ENCODE data around the gene TMEM132D. TPM values are rescaled to one million over a fixed set of nuclear protein-coding genes. Genes with fewer than 3 reads are reported as not detected.

The TMEM132D gene
- total and polyA plus RNA-seq, 2 of the 8 experiments (the other 6 are each of a cell fraction or from before 2014, with no cell fraction given): 3.5 to 10.1 TPM

DNA sequence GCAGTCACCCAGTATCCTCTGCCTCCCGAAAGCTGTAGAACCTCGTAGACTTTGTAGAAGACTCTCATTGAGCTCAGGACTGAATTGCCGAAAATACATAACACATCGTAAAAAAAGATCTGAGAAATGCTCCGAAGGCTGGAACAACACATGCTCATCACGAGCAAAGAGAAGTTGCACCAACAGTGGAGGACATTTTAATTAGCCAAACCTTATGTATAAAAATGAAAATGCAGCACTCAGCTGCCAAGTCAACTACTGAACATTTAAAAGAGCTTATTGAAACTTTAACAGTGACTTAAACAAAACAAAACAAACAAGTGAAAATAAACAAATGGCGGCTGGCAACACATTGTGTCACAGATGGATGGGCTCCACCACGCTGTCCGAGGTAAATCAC, 519.9 kb downstream of the TMEM132D start:
- H3K56ac ChIP-seq (replicated peaks; ENCODE audit: insufficient read length, low read depth, low read length): no peak overlapping the region
- DNase-seq (ENCODE audit: low read depth in 1 of 2, low spot score in 2 of 2): no peak
- no peaks in the 10 kb centered on the region for H3K79me1 ChIP-seq (ENCODE audit: low read depth, low read length)
- no peak overlapping the region for H3K23ac ChIP-seq (ENCODE audit: insufficient read length)
- H3K36me3 ChIP-seq (ENCODE audit: control insufficient read depth in 2 of 4, insufficient read depth in 4 of 4, low read length in 3 of 4): no peaks in the 10 kb centered on the region
- H2BK15ac ChIP-seq (ENCODE audit: low read length): no peak overlapping the region
- no peak overlapping the region for H2AK5ac ChIP-seq (ENCODE audit: low read depth, low read length)
- no peak overlapping the region for H3K4me2 ChIP-seq (ENCODE audit: insufficient read depth in 1 of 2, low read depth in 2 of 2, low read length in 2 of 2)
- H4K5ac ChIP-seq (ENCODE audit: insufficient read length, low read depth, low read length): no peak overlapping the region
- no peak overlapping the region for H2BK12ac ChIP-seq (ENCODE audit: low read depth, low read length)
- H4K91ac ChIP-seq (replicated peaks; ENCODE audit: insufficient read length, low read length): no peak overlapping the region
- H3K23me2 ChIP-seq (ENCODE audit: low read depth, low read length): peaks cover 8% of the 10 kb centered on the region; the same call in 1 of the 2 replicates
- no peaks in the 10 kb centered on the region for H3K27me3 ChIP-seq (replicated peaks in 1 of 4; ENCODE audit: control insufficient read depth in 3 of 4, extremely low read depth in 1 of 4, insufficient read depth in 3 of 4, low read length in 3 of 4)
- no peak overlapping the region for H2AFZ ChIP-seq (ENCODE audit: low read length)
- no peak overlapping the region for H3K4me3 ChIP-seq (ENCODE audit: extremely low read depth in 1 of 4, insufficient read depth in 2 of 4, low read depth in 3 of 4, low read length in 4 of 4)
- no peak overlapping the region for H3K27ac ChIP-seq (ENCODE audit: low read depth, low read length)
- H4K8ac ChIP-seq (ENCODE audit: extremely low read depth, insufficient read depth, low read length): no peak overlapping the region
- H2BK20ac ChIP-seq (ENCODE audit: low read length): no peak overlapping the region
- POLR2A ChIA-PET (ENCODE audit: partially characterized antibody): interaction anchor here (0.6 kb wide), 1 partner anchor 24 kb away, joined by 3 read pairs; no protein-coding TSS in a partner anchor
- no peak overlapping the region for H3K9ac ChIP-seq (replicated peaks in 1 of 4; ENCODE audit: extremely low read depth in 1 of 4, low read depth in 3 of 4, low read length in 3 of 4)
- no peaks in the 10 kb centered on the region for H4K20me1 ChIP-seq (replicated peaks in 1 of 2; ENCODE audit: control insufficient read depth in 1 of 2, insufficient read depth in 2 of 2, low read length in 2 of 2)
- H2BK5ac ChIP-seq (ENCODE audit: low read depth, low read length): no peak overlapping the region
- H3K14ac ChIP-seq (ENCODE audit: insufficient read length): no peak overlapping the region
- no peaks in the 10 kb centered on the region for H3K79me2 ChIP-seq (ENCODE audit: control insufficient read depth in 1 of 2, insufficient read depth in 2 of 2, low read length in 2 of 2)
- WGBS, 2 experiments (ENCODE audit: extremely low coverage in 1 of 2, insufficient coverage in 1 of 2, insufficient read length in 1 of 2, insufficient replicate concordance in 2 of 2, low coverage in 1 of 2, low lambda C conversion rate in 2 of 2, missing lambda C conversion rate in 1 of 2): 93% methylated on average over 9 of the region's 9 CpGs; no CpG with 5 or more reads in 1 of the 2 experiments
- no peak overlapping the region for H3K4ac ChIP-seq (replicated peaks; ENCODE audit: insufficient read length, low read depth, low read length)
- no peaks in the 10 kb centered on the region; a peak in 1 of 4 replicates for H3K9me3 ChIP-seq (ENCODE audit: insufficient read depth in 2 of 2, low read depth in 1 of 2, low read length in 1 of 2)
- H3K4me1 ChIP-seq (replicated peaks in 1 of 4; ENCODE audit: control insufficient read depth in 3 of 4, insufficient read depth in 4 of 4, low read length in 3 of 4): peaks cover 0 to 4% (median 1%) of the 10 kb centered on the region in 4 experiments; a peak in 3 of 7 replicates
- CTCF ChIA-PET (ENCODE audit: partially characterized antibody): interaction anchor here (0.6 to 0.9 kb wide), 2 partner anchors 79 to 852 kb away, joined by 3 to 4 read pairs; no protein-coding TSS in a partner anchor
- H2BK120ac ChIP-seq (replicated peaks; ENCODE audit: low read depth, low read length): no peak overlapping the region
- H3K18ac ChIP-seq (ENCODE audit: extremely low read depth, low read length): no peak overlapping the region
- FAIRE-seq: no peak
- no peak for TF ChIP-seq TEAD4 (IDR thresholded peaks at IDR 0.05; ENCODE audit: low read depth, low read length)
- TF ChIP-seq RBBP5 (IDR thresholded peaks at IDR 0.05; ENCODE audit: borderline replicate concordance, low read depth, low read length): no peak
- TF ChIP-seq, protein P1, sequence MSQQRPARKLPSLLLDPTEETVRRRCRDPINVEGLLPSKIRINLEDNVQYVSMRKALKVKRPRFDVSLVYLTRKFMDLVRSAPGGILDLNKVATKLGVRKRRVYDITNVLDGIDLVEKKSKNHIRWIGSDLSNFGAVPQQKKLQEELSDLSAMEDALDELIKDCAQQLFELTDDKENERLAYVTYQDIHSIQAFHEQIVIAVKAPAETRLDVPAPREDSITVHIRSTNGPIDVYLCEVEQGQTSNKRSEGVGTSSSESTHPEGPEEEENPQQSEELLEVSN (IDR thresholded peaks at IDR 0.05): no peak
- no peak for TF ChIP-seq GTF2F1 (IDR thresholded peaks at IDR 0.05; ENCODE audit: borderline replicate concordance, low read depth, low read length)

Measured in H1 (cell line).